Tibial artery (tissue), 4 donors: ENCODE results near the gene FLNB.

ENCODE experiments used
- DNase-seq, 2 donors: peaks; one replicate each; pipeline ENCODE4 v3.0.0-alpha.2; 2019
- H3K27ac ChIP-seq, 2 donors: fragments of 200-600 bp; sonication (generic) in 1 of 2; 1 replicate in 1 of 2; 2 replicates in 1 of 2; pipeline ENCODE4 v1.5.1; 2018 to 2019; ENCODE audit warnings: mild to moderate bottlenecking in 1 of 2
- H3K27me3 ChIP-seq, 2 donors: fragments of 200-600 bp; sonication (generic) in 1 of 2; one replicate each; pipeline versions ENCODE4 v1.5.1 to v1.6.0; 2016 to 2019
- H3K36me3 ChIP-seq, 3 donors: fragments of 200-600 bp; sonication (generic) in 2 of 3; one replicate each; pipeline ENCODE4 v1.5.1; 2016 to 2019; ENCODE audit warnings: mild to moderate bottlenecking in 2 of 3
- H3K4me1 ChIP-seq, 4 donors: fragments of 200-600 bp; sonication (generic) in 2 of 4; 1 replicate in 3 of 4; 2 replicates in 1 of 4; pipeline ENCODE4 v1.5.1; 2016 to 2019
- H3K4me3 ChIP-seq, 2 donors: fragments of 200-600 bp; sonication (generic) in 1 of 2; 1 replicate in 1 of 2; 2 replicates in 1 of 2; pipeline ENCODE4 v1.5.1; 2018 to 2019; ENCODE audit warnings: mild to moderate bottlenecking in 2 of 2
- H3K9me3 ChIP-seq, 3 donors: fragments of 200-600 bp; sonication (generic) in 1 of 3; one replicate each; pipeline ENCODE4 v1.5.1; 2016 to 2019
- intact Hi-C: fragments of 100-400 bp; cut with DNase I; formaldehyde crosslinking; loops from one replicate; pipeline ENCODE4 v1.15.0; 2023; ENCODE audit warnings: low total_unique reads
- TF ChIP-seq, protein P1 (sequence below), 2 experiments: fragments of 200-600 bp in 1 of 2; fragments of 450-650 bp in 1 of 2; IDR thresholded peaks; one replicate each; pipeline ENCODE4 v1.5.1; 2017 to 2019; ENCODE audit warnings: antibody characterized with exemption in 2 of 2, mild to moderate bottlenecking in 1 of 2, moderate library complexity in 1 of 2

The FLNB gene

DNA sequence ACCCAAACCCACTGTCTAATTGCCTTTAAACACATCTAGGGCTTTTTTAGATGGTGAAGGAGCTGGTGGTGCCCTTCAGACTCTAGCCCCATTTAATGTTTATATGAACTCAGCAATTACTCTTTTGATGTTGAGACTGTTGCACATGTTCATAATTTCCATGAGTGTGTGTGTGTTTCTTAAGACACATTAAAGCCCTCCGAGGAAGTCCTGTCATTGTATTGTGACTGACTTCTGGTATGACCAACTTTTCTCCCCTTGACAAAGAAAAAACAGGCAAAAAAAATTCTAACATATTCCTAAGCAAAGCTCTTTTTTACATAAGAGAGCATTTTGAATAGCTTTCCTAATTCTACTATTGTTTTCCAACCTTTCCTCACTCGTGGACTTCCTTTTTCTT is 91.6 kb downstream of the FLNB start:
- intact Hi-C loops, result no loop called here
- no peak overlapping the region for H3K27ac ChIP-seq

DNA sequence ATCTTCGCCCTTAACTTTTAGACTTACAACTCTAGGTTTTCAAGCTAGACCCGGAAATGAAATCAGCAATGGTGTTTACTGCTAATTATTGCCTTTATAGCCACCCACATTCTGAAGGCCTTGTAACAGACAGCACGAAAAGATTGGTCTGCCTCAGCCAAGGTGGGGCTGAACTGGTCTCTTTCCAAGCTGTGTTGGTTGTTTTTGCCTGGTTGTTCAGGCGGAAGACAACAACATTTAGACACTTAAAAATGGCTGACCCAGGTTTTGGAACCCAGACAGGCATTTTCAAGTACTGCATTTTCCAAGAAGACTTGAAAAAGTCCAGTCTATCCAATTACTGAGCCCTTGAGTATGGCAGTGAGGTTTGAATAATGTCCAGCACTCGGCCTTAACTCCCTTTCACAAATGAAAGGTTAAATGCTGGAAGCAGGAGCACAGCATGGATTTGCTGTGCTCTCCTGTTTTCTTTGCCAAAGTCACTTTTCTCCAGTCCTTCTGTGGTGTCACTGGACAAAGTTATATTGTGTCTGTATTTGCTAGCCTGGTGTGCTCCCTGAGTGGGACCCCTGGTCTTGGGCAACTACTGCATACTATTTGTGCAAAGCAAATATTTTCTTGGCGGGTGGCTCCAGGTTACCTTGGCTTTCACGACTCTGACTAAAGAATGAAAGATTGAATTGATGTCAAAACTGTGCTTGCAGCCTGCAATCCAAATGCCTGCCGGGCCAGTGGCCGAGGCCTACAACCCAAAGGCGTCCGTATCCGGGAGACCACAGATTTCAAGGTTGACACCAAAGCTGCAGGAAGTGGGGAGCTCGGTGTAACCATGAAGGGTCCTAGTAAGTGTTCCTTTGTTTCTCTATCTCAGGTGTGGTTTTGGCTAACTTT is 93.5 kb downstream of the FLNB start:
- Histone ChIP-seq H3K4me3 (no peak overlapping the region), H3K36me3 (peaks cover 82 to 94% (median 83%) of the 10 kb centered on the region in 3 donors), H3K27me3 (no peaks in the 10 kb centered on the region), H3K9me3 (no peaks in the 10 kb centered on the region), H3K27ac (no peak overlapping the region), H3K4me1 (peaks cover 0 to 20% (median 1%) of the 10 kb centered on the region in 4 donors)
- intact Hi-C loops, result no loop called here
- TF ChIP-seq, protein P1, sequence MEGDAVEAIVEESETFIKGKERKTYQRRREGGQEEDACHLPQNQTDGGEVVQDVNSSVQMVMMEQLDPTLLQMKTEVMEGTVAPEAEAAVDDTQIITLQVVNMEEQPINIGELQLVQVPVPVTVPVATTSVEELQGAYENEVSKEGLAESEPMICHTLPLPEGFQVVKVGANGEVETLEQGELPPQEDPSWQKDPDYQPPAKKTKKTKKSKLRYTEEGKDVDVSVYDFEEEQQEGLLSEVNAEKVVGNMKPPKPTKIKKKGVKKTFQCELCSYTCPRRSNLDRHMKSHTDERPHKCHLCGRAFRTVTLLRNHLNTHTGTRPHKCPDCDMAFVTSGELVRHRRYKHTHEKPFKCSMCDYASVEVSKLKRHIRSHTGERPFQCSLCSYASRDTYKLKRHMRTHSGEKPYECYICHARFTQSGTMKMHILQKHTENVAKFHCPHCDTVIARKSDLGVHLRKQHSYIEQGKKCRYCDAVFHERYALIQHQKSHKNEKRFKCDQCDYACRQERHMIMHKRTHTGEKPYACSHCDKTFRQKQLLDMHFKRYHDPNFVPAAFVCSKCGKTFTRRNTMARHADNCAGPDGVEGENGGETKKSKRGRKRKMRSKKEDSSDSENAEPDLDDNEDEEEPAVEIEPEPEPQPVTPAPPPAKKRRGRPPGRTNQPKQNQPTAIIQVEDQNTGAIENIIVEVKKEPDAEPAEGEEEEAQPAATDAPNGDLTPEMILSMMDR (IDR thresholded peaks at IDR 0.05), result no peak
- DNase-seq, result no peak

More for the DNA sequence above, 91.6 kb downstream of the FLNB start:
- no peaks in the 10 kb centered on the region for H3K27me3 ChIP-seq
- H3K9me3 ChIP-seq, result no peaks in the 10 kb centered on the region
- H3K4me3 ChIP-seq, result no peak overlapping the region
- no peak for DNase-seq
- peaks cover 0 to 31% (median 15%) of the 10 kb centered on the region in 4 donors for H3K4me1 ChIP-seq
- peaks cover 77 to 92% (median 80%) of the 10 kb centered on the region in 3 donors for H3K36me3 ChIP-seq
- TF ChIP-seq, protein P1 (IDR thresholded peaks at IDR 0.05), result no peak

DNA sequence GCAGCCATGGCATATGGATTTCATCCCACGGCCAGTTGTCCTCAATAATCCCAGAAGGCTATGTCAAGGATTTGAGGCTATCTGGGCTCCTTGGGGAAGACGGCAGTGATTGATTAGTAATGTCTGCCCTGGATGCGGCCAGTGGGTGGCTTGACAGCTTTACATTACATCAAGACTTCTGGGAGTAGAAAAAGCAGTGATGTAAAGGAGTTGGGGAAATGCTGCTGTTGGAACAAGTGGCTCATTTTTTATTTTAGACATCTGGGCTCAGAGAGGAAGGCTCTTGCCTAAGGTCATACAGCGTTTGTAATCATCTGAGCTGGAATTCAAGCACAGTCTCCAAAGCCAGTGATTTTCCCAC is 94.1 kb downstream of the FLNB start:
- Histone ChIP-seq H3K4me3 (no peak overlapping the region), H3K36me3 (peaks cover 79 to 94% (median 88%) of the 10 kb centered on the region in 3 donors), H3K27me3 (no peaks in the 10 kb centered on the region), H3K9me3 (no peaks in the 10 kb centered on the region), H3K4me1 (peaks cover 0 to 20% (median 0%) of the 10 kb centered on the region in 4 donors), H3K27ac (no peak overlapping the region)
- DNase-seq, result no peak
- intact Hi-C loops, result no loop called here
- TF ChIP-seq, protein P1 (IDR thresholded peaks at IDR 0.05), result no peak

DNA sequence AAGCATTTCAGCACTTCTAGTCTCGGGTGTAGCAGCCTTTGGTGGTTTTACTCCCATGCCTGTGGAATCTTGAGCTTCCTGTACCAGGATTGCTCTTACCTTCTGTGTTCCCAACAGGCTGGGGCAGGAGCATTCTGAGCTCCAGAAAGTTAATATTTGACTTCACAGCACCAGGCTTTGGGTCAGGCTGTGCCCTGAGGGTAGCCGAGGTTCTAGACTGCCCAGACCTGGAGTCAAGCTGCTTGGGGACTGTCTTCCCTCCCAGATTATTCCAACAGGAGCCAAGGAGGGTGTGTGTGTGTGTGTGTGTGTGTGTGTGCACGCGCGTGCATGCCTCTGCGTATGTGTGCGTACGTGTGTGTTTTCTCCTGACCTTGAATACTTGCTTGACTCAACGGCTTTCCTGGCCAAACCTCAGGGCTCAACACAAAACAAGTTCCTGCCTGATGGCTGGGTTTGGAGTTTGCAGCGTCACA is 94.8 kb downstream of the FLNB start:
- H3K9me3 ChIP-seq, result no peaks in the 10 kb centered on the region
- DNase-seq, result no peak

DNA sequence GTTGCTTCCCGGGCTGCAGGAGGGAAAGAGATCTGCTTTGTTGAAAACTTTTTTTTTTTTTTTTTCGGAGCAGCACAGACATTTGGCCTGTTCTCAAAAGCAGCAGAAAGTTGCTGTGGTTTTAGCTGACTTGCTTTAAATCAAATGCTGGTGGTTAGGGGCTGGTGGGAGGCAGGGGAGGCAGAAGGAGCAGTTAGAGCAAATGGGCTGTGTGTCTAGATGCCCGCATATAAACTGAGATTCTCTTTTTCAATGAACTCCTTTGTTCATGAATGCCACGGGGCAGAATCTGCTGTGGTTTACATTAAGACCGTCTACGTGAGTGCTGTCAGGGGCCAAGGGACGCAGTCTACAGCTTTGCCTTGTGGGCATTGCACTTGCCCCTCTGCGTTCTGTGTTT is 95.9 kb downstream of the FLNB start:
- Histone ChIP-seq H3K36me3 (peaks cover 75 to 94% (median 87%) of the 10 kb centered on the region in 3 donors), H3K27me3 (no peaks in the 10 kb centered on the region), H3K4me3 (no peak overlapping the region), H3K4me1 (peaks cover 0 to 20% (median 0%) of the 10 kb centered on the region in 4 donors), H3K27ac (no peak overlapping the region), H3K9me3 (no peaks in the 10 kb centered on the region)
- no peak for DNase-seq
- TF ChIP-seq, protein P1 (IDR thresholded peaks at IDR 0.05), result no peak
- intact Hi-C loops, result no loop called here

More for the DNA sequence above, 94.8 kb downstream of the FLNB start:
- H3K36me3 ChIP-seq, result peaks cover 74 to 94% (median 90%) of the 10 kb centered on the region in 3 donors
- no peaks in the 10 kb centered on the region for H3K27me3 ChIP-seq
- no peak overlapping the region for H3K27ac ChIP-seq
- TF ChIP-seq, protein P1 (IDR thresholded peaks at IDR 0.05), result no peak
- H3K4me1 ChIP-seq, result peaks cover 0 to 20% (median 0%) of the 10 kb centered on the region in 4 donors
- H3K4me3 ChIP-seq, result no peak overlapping the region
- intact Hi-C loops, result no loop called here
